ENCODE results near the gene DICER1. TPM values are rescaled to one million over a fixed set of nuclear protein-coding genes. Genes with fewer than 3 reads are reported as not detected.

The DICER1 gene
- total and polyA plus RNA-seq, 2 experiments from 2014 or later = 21.4 to 59.2 TPM

DNA sequence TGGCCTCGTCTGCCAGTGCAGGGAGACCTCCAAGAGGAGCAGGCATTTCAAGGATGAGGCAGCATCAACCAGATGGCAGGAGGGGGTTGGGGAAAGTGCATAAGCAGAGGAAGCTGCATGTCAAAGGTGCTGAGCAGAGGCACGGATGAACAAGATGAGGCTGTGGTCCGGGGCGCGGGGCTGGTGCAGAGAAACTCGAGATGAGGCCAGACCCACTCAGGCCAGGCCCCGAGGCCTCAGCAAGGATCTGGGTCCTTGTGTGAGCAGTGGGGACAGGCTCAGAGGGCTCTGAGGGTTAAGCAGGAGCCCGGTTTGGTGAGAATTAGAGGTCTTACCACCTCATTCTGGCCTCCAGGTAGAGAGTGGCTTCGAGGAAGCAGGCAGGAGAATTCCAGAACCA, 98.8 kb downstream of the DICER1 start (continued):
- TF ChIP-seq JUNB (IDR thresholded peaks at IDR 0.05; ENCODE audit: unreplicated experiment) (no peak), EZH2 (IDR thresholded peaks at IDR 0.05; ENCODE audit: low read depth, unreplicated experiment) (no peak), STAT1 (IDR thresholded peaks at IDR 0.05; ENCODE audit: unreplicated experiment) (no peak), ZNF114 (CRISPR knock-in tag; IDR thresholded peaks at IDR 0.05) (no peak)

DNA sequence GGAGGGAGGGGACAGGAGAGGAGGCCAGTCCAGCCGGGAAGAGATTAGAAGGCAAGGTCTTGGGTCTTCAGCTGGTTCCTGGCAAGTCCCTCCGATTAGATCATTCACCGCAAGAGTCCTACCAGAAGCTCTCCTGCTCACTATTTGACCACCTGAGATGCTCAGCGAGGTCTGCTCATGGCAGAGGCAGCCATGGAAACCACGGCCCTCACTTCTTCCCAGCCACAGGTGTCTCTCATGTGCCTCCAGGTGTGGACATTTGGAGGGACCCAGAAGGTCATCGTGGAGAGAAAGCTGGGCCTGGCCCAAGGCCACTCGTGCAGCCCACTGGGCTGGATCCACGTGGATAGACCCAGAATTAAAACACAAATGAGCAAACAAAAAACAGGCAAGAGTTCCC, 99.5 kb downstream of the DICER1 start:
- no peak overlapping the region for H3K4me2 ChIP-seq
- H3K9me3 Mint-ChIP-seq = no peaks in the 10 kb centered on the region
- no peak for ATAC-seq
- H3K4me1 Mint-ChIP-seq = no peaks in the 10 kb centered on the region; the same call in 2 of the 3 replicates
- no peak overlapping the region for H3K27ac ChIP-seq (ENCODE audit: low read depth)
- peaks cover 12% of the 10 kb centered on the region for H3K27me3 Mint-ChIP-seq (ENCODE audit: insufficient read depth, low read depth, poor library complexity)
- TF ChIP-seq, protein P1, sequence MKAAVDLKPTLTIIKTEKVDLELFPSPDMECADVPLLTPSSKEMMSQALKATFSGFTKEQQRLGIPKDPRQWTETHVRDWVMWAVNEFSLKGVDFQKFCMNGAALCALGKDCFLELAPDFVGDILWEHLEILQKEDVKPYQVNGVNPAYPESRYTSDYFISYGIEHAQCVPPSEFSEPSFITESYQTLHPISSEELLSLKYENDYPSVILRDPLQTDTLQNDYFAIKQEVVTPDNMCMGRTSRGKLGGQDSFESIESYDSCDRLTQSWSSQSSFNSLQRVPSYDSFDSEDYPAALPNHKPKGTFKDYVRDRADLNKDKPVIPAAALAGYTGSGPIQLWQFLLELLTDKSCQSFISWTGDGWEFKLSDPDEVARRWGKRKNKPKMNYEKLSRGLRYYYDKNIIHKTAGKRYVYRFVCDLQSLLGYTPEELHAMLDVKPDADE (IDR thresholded peaks at IDR 0.05) = no peak
- TF ChIP-seq STAT1 (IDR thresholded peaks at IDR 0.05; ENCODE audit: unreplicated experiment) = no peak
- TF ChIP-seq NANOG (IDR thresholded peaks at IDR 0.05; ENCODE audit: borderline replicate concordance) = no peak
- TF ChIP-seq, protein P2, sequence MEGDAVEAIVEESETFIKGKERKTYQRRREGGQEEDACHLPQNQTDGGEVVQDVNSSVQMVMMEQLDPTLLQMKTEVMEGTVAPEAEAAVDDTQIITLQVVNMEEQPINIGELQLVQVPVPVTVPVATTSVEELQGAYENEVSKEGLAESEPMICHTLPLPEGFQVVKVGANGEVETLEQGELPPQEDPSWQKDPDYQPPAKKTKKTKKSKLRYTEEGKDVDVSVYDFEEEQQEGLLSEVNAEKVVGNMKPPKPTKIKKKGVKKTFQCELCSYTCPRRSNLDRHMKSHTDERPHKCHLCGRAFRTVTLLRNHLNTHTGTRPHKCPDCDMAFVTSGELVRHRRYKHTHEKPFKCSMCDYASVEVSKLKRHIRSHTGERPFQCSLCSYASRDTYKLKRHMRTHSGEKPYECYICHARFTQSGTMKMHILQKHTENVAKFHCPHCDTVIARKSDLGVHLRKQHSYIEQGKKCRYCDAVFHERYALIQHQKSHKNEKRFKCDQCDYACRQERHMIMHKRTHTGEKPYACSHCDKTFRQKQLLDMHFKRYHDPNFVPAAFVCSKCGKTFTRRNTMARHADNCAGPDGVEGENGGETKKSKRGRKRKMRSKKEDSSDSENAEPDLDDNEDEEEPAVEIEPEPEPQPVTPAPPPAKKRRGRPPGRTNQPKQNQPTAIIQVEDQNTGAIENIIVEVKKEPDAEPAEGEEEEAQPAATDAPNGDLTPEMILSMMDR (conservative IDR thresholded peaks at IDR 0.05; ENCODE audit: low read depth in 2 of 2) = no peak
- no peak for TF ChIP-seq ZNF331 (CRISPR knock-in tag; IDR thresholded peaks at IDR 0.05; ENCODE audit: low read depth)
- no peak for TF ChIP-seq POLR2AphosphoS5 (IDR thresholded peaks at IDR 0.05; ENCODE audit: low read depth)
- TF ChIP-seq EZH2phosphoT487 (IDR thresholded peaks at IDR 0.05; ENCODE audit: unreplicated experiment) = no peak
- TF ChIP-seq EZH2 (IDR thresholded peaks at IDR 0.05; ENCODE audit: low read depth, unreplicated experiment) = no peak
- TF ChIP-seq, protein P3, sequence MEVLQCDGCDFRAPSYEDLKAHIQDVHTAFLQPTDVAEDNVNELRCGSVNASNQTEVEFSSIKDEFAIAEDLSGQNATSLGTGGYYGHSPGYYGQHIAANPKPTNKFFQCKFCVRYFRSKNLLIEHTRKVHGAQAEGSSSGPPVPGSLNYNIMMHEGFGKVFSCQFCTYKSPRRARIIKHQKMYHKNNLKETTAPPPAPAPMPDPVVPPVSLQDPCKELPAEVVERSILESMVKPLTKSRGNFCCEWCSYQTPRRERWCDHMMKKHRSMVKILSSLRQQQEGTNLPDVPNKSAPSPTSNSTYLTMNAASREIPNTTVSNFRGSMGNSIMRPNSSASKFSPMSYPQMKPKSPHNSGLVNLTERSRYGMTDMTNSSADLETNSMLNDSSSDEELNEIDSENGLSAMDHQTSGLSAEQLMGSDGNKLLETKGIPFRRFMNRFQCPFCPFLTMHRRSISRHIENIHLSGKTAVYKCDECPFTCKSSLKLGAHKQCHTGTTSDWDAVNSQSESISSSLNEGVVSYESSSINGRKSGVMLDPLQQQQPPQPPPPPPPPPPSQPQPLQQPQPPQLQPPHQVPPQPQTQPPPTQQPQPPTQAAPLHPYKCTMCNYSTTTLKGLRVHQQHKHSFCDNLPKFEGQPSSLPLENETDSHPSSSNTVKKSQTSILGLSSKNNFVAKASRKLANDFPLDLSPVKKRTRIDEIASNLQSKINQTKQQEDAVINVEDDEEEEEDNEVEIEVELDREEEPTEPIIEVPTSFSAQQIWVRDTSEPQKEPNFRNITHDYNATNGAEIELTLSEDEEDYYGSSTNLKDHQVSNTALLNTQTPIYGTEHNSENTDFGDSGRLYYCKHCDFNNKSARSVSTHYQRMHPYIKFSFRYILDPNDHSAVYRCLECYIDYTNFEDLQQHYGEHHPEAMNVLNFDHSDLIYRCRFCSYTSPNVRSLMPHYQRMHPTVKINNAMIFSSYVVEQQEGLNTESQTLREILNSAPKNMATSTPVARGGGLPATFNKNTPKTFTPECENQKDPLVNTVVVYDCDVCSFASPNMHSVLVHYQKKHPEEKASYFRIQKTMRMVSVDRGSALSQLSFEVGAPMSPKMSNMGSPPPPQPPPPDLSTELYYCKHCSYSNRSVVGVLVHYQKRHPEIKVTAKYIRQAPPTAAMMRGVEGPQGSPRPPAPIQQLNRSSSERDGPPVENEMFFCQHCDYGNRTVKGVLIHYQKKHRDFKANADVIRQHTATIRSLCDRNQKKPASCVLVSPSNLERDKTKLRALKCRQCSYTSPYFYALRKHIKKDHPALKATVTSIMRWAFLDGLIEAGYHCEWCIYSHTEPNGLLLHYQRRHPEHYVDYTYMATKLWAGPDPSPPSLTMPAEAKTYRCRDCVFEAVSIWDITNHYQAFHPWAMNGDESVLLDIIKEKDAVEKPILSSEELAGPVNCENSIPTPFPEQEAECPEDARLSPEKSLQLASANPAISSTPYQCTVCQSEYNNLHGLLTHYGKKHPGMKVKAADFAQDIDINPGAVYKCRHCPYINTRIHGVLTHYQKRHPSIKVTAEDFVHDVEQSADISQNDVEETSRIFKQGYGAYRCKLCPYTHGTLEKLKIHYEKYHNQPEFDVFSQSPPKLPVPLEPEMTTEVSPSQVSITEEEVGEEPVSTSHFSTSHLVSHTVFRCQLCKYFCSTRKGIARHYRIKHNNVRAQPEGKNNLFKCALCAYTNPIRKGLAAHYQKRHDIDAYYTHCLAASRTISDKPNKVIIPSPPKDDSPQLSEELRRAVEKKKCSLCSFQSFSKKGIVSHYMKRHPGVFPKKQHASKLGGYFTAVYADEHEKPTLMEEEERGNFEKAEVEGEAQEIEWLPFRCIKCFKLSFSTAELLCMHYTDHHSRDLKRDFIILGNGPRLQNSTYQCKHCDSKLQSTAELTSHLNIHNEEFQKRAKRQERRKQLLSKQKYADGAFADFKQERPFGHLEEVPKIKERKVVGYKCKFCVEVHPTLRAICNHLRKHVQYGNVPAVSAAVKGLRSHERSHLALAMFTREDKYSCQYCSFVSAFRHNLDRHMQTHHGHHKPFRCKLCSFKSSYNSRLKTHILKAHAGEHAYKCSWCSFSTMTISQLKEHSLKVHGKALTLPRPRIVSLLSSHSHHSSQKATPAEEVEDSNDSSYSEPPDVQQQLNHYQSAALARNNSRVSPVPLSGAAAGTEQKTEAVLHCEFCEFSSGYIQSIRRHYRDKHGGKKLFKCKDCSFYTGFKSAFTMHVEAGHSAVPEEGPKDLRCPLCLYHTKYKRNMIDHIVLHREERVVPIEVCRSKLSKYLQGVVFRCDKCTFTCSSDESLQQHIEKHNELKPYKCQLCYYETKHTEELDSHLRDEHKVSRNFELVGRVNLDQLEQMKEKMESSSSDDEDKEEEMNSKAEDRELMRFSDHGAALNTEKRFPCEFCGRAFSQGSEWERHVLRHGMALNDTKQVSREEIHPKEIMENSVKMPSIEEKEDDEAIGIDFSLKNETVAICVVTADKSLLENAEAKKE (CRISPR knock-in tag; IDR thresholded peaks at IDR 0.05) = no peak
- TF ChIP-seq CREB1 (CRISPR knock-in tag; IDR thresholded peaks at IDR 0.05; ENCODE audit: low read depth) = no peak
- TF ChIP-seq, protein P4, sequence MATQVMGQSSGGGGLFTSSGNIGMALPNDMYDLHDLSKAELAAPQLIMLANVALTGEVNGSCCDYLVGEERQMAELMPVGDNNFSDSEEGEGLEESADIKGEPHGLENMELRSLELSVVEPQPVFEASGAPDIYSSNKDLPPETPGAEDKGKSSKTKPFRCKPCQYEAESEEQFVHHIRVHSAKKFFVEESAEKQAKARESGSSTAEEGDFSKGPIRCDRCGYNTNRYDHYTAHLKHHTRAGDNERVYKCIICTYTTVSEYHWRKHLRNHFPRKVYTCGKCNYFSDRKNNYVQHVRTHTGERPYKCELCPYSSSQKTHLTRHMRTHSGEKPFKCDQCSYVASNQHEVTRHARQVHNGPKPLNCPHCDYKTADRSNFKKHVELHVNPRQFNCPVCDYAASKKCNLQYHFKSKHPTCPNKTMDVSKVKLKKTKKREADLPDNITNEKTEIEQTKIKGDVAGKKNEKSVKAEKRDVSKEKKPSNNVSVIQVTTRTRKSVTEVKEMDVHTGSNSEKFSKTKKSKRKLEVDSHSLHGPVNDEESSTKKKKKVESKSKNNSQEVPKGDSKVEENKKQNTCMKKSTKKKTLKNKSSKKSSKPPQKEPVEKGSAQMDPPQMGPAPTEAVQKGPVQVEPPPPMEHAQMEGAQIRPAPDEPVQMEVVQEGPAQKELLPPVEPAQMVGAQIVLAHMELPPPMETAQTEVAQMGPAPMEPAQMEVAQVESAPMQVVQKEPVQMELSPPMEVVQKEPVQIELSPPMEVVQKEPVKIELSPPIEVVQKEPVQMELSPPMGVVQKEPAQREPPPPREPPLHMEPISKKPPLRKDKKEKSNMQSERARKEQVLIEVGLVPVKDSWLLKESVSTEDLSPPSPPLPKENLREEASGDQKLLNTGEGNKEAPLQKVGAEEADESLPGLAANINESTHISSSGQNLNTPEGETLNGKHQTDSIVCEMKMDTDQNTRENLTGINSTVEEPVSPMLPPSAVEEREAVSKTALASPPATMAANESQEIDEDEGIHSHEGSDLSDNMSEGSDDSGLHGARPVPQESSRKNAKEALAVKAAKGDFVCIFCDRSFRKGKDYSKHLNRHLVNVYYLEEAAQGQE (IDR thresholded peaks at IDR 0.05; ENCODE audit: unreplicated experiment) = no peak
- TF ChIP-seq ZNF114 (CRISPR knock-in tag; IDR thresholded peaks at IDR 0.05) = no peak
- no peak for TF ChIP-seq JUNB (IDR thresholded peaks at IDR 0.05; ENCODE audit: unreplicated experiment)
- H3K4me3 Mint-ChIP-seq = no peak overlapping the region
- H3K36me3 Mint-ChIP-seq (ENCODE audit: low read depth) = no peaks in the 10 kb centered on the region
- H3K4me3 ChIP-seq = no peak overlapping the region
- H3K36me3 ChIP-seq (ENCODE audit: insufficient read depth) = no peaks in the 10 kb centered on the region
- no peak overlapping the region for H2AFZ ChIP-seq
- no peaks in the 10 kb centered on the region for H3F3A ChIP-seq (replicated peaks; ENCODE audit: low read depth)
- no peaks in the 10 kb centered on the region for H3K79me2 ChIP-seq (replicated peaks; ENCODE audit: insufficient read depth)
- DNase-seq (ENCODE audit: low spot score) = no peak
- H3K27me3 ChIP-seq (ENCODE audit: insufficient read depth) = no peaks in the 10 kb centered on the region
- no peaks in the 10 kb centered on the region for H4K20me1 ChIP-seq (replicated peaks; ENCODE audit: insufficient read depth)
- H3K4me1 ChIP-seq (ENCODE audit: insufficient read depth) = no peaks in the 10 kb centered on the region
- no peak overlapping the region for H3K27ac Mint-ChIP-seq
- no peaks in the 10 kb centered on the region for H3K9me2 ChIP-seq (ENCODE audit: insufficient read depth)
